CD8-positive, alpha-beta memory T cell (primary cell): Measurements from ENCODE around the gene UBASH3B. TPM values are rescaled to one million over a fixed set of nuclear protein-coding genes. Genes with fewer than 3 reads are reported as not detected.

Source experiments
- CTCF ChIA-PET: fragments of 350-600 bp; sonication (Branson Sonifier 250); formaldehyde crosslinking; loops from one replicate; lab custom pipeline; 2021; ENCODE audit warnings: antibody characterized with exemption; lab: Charles Lee
- POLR2A ChIA-PET: fragments of 350-600 bp; sonication (Branson Sonifier 250); formaldehyde crosslinking; loops from one replicate; lab custom pipeline; 2021; ENCODE audit warnings: antibody characterized with exemption; lab: Charles Lee
- DNase-seq, 5 donors: peaks; one replicate each; pipeline versions ENCODE4 v3.0.0 to v3.0.0-alpha.2; 2020 to 2022; ENCODE audit warnings: mixed read lengths in 1 of 5
- H3K27ac ChIP-seq: one replicate; pipeline ENCODE4 v1.7.0; 2013; ENCODE audit warnings: low read depth, mild to moderate bottlenecking, low read length, moderate library complexity
- H3K27me3 ChIP-seq: 2 replicates; pipeline ENCODE4 v1.7.0; 2013; ENCODE audit warnings: low read length, mild to moderate bottlenecking; ENCODE audit not compliant: insufficient read depth, poor library complexity, severe bottlenecking
- H3K36me3 ChIP-seq: 2 replicates; pipeline ENCODE4 v1.7.0; 2013; ENCODE audit warnings: mild to moderate bottlenecking, low read length, moderate library complexity; ENCODE audit not compliant: insufficient read depth
- H3K4me1 ChIP-seq: 2 replicates; pipeline ENCODE4 v1.7.0; 2013; ENCODE audit warnings: mild to moderate bottlenecking, low read length, moderate library complexity; ENCODE audit not compliant: insufficient read depth
- H3K4me3 ChIP-seq: 2 replicates; pipeline ENCODE4 v1.7.0; 2013; ENCODE audit warnings: mild to moderate bottlenecking, low read length
- H3K9me3 ChIP-seq: 2 replicates; pipeline ENCODE4 v1.7.0; 2013; ENCODE audit warnings: mild to moderate bottlenecking, low read length
- H3K27ac Mint-ChIP-seq, 8 donors: one replicate each; pipeline ENCODE4 v1.8.0; 2020 to 2021; ENCODE audit warnings: mixed read lengths in 8 of 8, mild to moderate bottlenecking in 6 of 8, inconsistent platforms in 3 of 8, moderate library complexity in 3 of 8
- H3K27me3 Mint-ChIP-seq, 2 donors: one replicate each; pipeline ENCODE4 v1.8.0; 2020 to 2021; ENCODE audit warnings: mixed read lengths in 2 of 2, mild to moderate bottlenecking in 1 of 2, moderate library complexity in 1 of 2
- H3K36me3 Mint-ChIP-seq, 3 donors: one replicate each; pipeline ENCODE4 v1.8.0; 2020 to 2021; ENCODE audit warnings: mixed read lengths in 3 of 3, inconsistent platforms in 1 of 3, mild to moderate bottlenecking in 1 of 3
- H3K4me1 Mint-ChIP-seq, 3 donors: one replicate each; pipeline ENCODE4 v1.8.0; 2020 to 2021; ENCODE audit warnings: mixed read lengths in 3 of 3, inconsistent platforms in 1 of 3, mild to moderate bottlenecking in 1 of 3
- H3K4me3 Mint-ChIP-seq, 7 donors: one replicate each; pipeline ENCODE4 v1.8.0; 2020 to 2021; ENCODE audit warnings: mixed read lengths in 7 of 7, mild to moderate bottlenecking in 6 of 7, moderate library complexity in 4 of 7, inconsistent platforms in 2 of 7
- H3K9me3 Mint-ChIP-seq, 5 donors: one replicate each; pipeline ENCODE4 v1.8.0; 2020 to 2022; ENCODE audit warnings: mixed read lengths in 5 of 5, mild to moderate bottlenecking in 3 of 5, moderate library complexity in 2 of 5, inconsistent platforms in 1 of 5
- polyA plus RNA-seq: library from polyadenylated mRNA; unstranded; fragments of 300-500 nt; fragmentation: Illumina TruSeq; gene quantifications from one replicate; pipeline ENCODE4 v1.2.3, GENCODE V29; 2021
- total RNA-seq, 2 experiments: library from RNA; stranded (reverse); gene quantifications; one replicate each; pipeline ENCODE4 v1.2.3, GENCODE V29; 2021

Gene UBASH3B
- total and polyA plus RNA-seq, 3 experiments from 2014 or later: 12.0 to 36.4 (median 34.6) TPM

DNA sequence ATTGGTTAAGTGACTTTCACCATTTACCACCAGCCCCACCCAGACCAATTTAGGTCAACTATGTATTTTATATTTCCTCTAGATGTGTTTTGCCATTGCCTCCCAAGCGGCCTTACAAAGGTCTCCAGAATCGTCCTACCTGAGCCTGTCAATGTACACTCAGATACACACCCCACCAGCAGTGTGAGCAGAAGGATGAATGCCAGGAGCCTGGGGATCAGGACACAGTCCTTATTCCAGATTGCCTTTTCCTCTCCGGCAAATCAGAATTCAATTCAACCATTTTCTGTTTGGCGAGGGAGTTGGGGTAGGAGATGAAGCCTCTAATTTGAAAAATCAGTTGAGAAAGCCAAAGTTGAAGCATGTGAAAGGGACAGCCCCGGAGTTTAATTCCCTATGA is 147.4 kb downstream of the UBASH3B start:
- Histone ChIP-seq H3K27ac (no peak overlapping the region), H3K4me3 (no peak overlapping the region), H3K9me3 (no peaks in the 10 kb centered on the region), H3K36me3 (peaks cover 27% of the 10 kb centered on the region), H3K4me1 (peaks cover 1% of the 10 kb centered on the region), H3K27me3 (no peaks in the 10 kb centered on the region)
- H3K36me3 Mint-ChIP-seq: peaks cover 0 to 78% (median 24%) of the 10 kb centered on the region in 3 donors
- no peak for DNase-seq
- POLR2A ChIA-PET: no interaction called here
- H3K27me3 Mint-ChIP-seq: no peaks in the 10 kb centered on the region
- H3K27ac Mint-ChIP-seq: peak overlapping the region in 6 of 8 donors; percentile 17 to 79 (median 55)
- peak overlapping the region in 5 of 7 donors; percentile 29 to 64 (median 39) for H3K4me3 Mint-ChIP-seq
- H3K4me1 Mint-ChIP-seq: peaks cover 9 to 27% (median 23%) of the 10 kb centered on the region in 3 donors
- no peaks in the 10 kb centered on the region for H3K9me3 Mint-ChIP-seq
- CTCF ChIA-PET: interaction anchor here (0.9 kb wide), 1 partner anchor 18 kb away, joined by 3 read pairs; no protein-coding TSS in a partner anchor

GRCh38 chr11:122803306-122803705 is 147.8 kb downstream of the UBASH3B start:
- CTCF ChIA-PET: interaction anchor here (0.9 to 2.8 kb wide), 2 partner anchors 18 to 50 kb away, joined by 3 to 9 read pairs; no protein-coding TSS in a partner anchor
- POLR2A ChIA-PET: no interaction called here
- H3K4me3 Mint-ChIP-seq: peak overlapping the region in 3 of 7 donors; percentile 39 to 71 (median 64)
- peak overlapping the region in 6 of 8 donors; percentile 17 to 85 (median 58) for H3K27ac Mint-ChIP-seq
- no peak for DNase-seq
- peaks cover 13 to 32% (median 27%) of the 10 kb centered on the region in 3 donors for H3K4me1 Mint-ChIP-seq
- Histone ChIP-seq H3K9me3 (no peaks in the 10 kb centered on the region), H3K27ac (no peak overlapping the region), H3K4me1 (peaks cover 6% of the 10 kb centered on the region), H3K27me3 (no peaks in the 10 kb centered on the region), H3K4me3 (no peak overlapping the region), H3K36me3 (peaks cover 27% of the 10 kb centered on the region)
- no peaks in the 10 kb centered on the region for H3K9me3 Mint-ChIP-seq
- H3K27me3 Mint-ChIP-seq: no peaks in the 10 kb centered on the region
- peaks cover 0 to 80% (median 25%) of the 10 kb centered on the region in 3 donors for H3K36me3 Mint-ChIP-seq

GRCh38 chr11:122803716-122804115 is 148.2 kb downstream of the UBASH3B start:
- H3K4me3 ChIP-seq: no peak overlapping the region
- ChIA-PET POLR2A (no interaction called here), CTCF (interaction anchor here (0.9 to 2.8 kb wide), 3 partner anchors 17 to 217 kb away, joined by 3 to 9 read pairs (median 4); no protein-coding TSS in a partner anchor)
- no peaks in the 10 kb centered on the region for H3K27me3 ChIP-seq
- H3K4me3 Mint-ChIP-seq: peak overlapping the region in 2 of 7 donors; percentile 64 to 71
- peaks cover 10% of the 10 kb centered on the region for H3K4me1 ChIP-seq
- H3K4me1 Mint-ChIP-seq: peaks cover 18 to 36% (median 31%) of the 10 kb centered on the region in 3 donors
- H3K36me3 Mint-ChIP-seq: peaks cover 0 to 83% (median 26%) of the 10 kb centered on the region in 3 donors
- H3K27ac ChIP-seq: no peak overlapping the region
- no peaks in the 10 kb centered on the region for H3K9me3 ChIP-seq
- peaks cover 27% of the 10 kb centered on the region for H3K36me3 ChIP-seq
- no peaks in the 10 kb centered on the region for H3K27me3 Mint-ChIP-seq
- no peak for DNase-seq
- no peaks in the 10 kb centered on the region for H3K9me3 Mint-ChIP-seq
- peak overlapping the region in 5 of 8 donors; percentile 17 to 85 (median 55) for H3K27ac Mint-ChIP-seq

DNA sequence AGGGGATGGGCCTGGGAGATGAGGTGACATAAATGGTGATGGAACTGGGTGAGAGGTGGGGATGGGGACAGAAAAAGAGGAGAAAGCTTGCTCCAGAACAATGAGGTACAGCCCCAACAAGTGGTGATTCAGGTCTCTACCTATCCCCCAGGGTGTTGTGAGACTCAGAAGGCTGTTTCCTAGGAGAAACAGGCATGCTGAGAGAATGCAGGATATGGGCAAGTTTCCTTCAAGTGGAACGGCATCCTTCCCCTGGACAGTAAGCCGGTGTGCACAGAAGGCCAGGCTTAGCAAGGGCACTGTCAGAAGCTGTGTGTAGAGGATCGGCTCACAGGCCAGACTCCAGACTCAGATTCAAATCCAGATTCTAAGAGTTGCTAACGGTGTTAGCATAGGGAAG is 148.6 kb downstream of the UBASH3B start:
- Histone ChIP-seq H3K36me3 (peaks cover 27% of the 10 kb centered on the region), H3K9me3 (no peaks in the 10 kb centered on the region), H3K4me1 (peaks cover 11% of the 10 kb centered on the region), H3K27me3 (no peaks in the 10 kb centered on the region), H3K27ac (no peak overlapping the region), H3K4me3 (no peak overlapping the region)
- Mint-ChIP-seq H3K27ac (peak overlapping the region in 4 of 8 donors; percentile 3 to 48 (median 30)), H3K36me3 (peaks cover 0 to 79% (median 24%) of the 10 kb centered on the region in 3 donors), H3K4me1 (peaks cover 18 to 37% (median 32%) of the 10 kb centered on the region in 3 donors), H3K27me3 (no peaks in the 10 kb centered on the region), H3K9me3 (no peaks in the 10 kb centered on the region), H3K4me3 (no peak overlapping the region)
- no peak for DNase-seq
- POLR2A ChIA-PET: no interaction called here
- CTCF ChIA-PET: interaction anchor here (1.0 to 2.8 kb wide), 2 partner anchors 49 to 217 kb away, joined by 4 to 9 read pairs; no protein-coding TSS in a partner anchor

DNA sequence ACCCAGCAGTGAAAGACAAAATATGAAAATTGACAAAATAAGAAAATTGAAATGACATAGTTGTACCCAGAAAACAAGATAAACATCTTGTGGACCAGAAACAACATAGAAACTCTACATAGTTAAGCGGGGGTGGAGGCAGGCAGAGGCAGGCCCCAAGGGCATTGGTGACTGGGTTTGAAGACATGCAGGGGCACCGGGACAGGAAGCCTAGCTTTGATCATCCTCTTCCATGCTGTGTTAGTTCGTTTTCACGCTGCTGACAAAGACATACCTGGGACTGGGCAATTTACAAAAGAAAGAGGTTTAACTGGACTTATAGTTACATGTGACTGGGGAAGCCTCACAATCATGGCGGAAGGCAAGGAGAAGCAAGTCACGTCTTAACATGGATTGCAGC is 149.3 kb downstream of the UBASH3B start:
- Mint-ChIP-seq H3K27ac (peak overlapping the region in 5 of 8 donors; percentile 2 to 58 (median 30)), H3K4me3 (no peak overlapping the region), H3K4me1 (peaks cover 21 to 37% (median 35%) of the 10 kb centered on the region in 3 donors), H3K9me3 (no peaks in the 10 kb centered on the region), H3K36me3 (peaks cover 0 to 79% (median 27%) of the 10 kb centered on the region in 3 donors), H3K27me3 (no peaks in the 10 kb centered on the region)
- H3K4me3 ChIP-seq: no peak overlapping the region
- H3K27ac ChIP-seq: no peak overlapping the region
- H3K36me3 ChIP-seq: peaks cover 28% of the 10 kb centered on the region
- no peak for DNase-seq
- H3K9me3 ChIP-seq: no peaks in the 10 kb centered on the region
- peaks cover 11% of the 10 kb centered on the region for H3K4me1 ChIP-seq
- H3K27me3 ChIP-seq: no peaks in the 10 kb centered on the region
- CTCF ChIA-PET: interaction anchor here (1.0 to 2.8 kb wide), 2 partner anchors 49 to 216 kb away, joined by 4 to 9 read pairs; no protein-coding TSS in a partner anchor
- POLR2A ChIA-PET: no interaction called here

- CTCF ChIA-PET: interaction anchor here (1.0 to 4.1 kb wide), 11 partner anchors 11 to 246 kb away, joined by 3 to 22 read pairs (median 4); no protein-coding TSS in a partner anchor
- Histone ChIP-seq H3K4me3 (no peak overlapping the region), H3K36me3 (peaks cover 15% of the 10 kb centered on the region), H3K9me3 (no peaks in the 10 kb centered on the region), H3K27me3 (no peaks in the 10 kb centered on the region), H3K27ac (no peak overlapping the region), H3K4me1 (peaks cover 19% of the 10 kb centered on the region)
- H3K27ac Mint-ChIP-seq: peak overlapping the region in 6 of 8 donors; percentile 5 to 82 (median 62)
- no peak for DNase-seq
- H3K4me1 Mint-ChIP-seq: peaks cover 29 to 43% (median 42%) of the 10 kb centered on the region in 3 donors
- POLR2A ChIA-PET: interaction anchor here (0.6 kb wide), 1 partner anchor 98 kb away, joined by 3 read pairs; no protein-coding TSS in a partner anchor
- H3K9me3 Mint-ChIP-seq: no peaks in the 10 kb centered on the region
- H3K4me3 Mint-ChIP-seq: peak overlapping the region in 1 of 7 donors; percentile 16
- peaks cover 5 to 73% (median 19%) of the 10 kb centered on the region in 3 donors for H3K36me3 Mint-ChIP-seq
- H3K27me3 Mint-ChIP-seq: no peaks in the 10 kb centered on the region
These were observed 152.4 kb downstream of the UBASH3B start for GRCh38 chr11:122807731-122808477.

DNA sequence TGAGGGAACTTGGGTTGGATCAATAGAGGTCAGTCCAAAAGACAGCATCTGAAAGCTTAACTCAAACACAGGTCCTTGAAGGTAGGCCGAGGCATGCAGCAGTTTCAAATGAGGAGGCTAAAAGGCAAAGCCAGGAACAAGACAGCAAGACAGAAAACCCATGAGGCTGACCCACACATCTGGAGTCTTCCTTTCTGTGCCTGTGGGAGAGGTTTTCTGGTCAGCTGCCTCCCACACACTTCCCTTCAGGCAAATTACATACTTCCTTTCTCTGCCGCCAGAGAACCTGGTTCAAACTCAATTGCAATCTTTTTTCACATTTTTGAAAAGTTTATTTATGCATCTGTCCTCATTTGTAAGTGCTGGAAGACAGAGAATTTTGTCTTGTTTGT is 153.0 kb downstream of the UBASH3B start:
- Mint-ChIP-seq H3K27ac (peak overlapping the region in 7 of 8 donors; percentile 5 to 82 (median 70)), H3K36me3 (peaks cover 5 to 67% (median 21%) of the 10 kb centered on the region in 3 donors), H3K4me1 (peaks cover 28 to 43% (median 40%) of the 10 kb centered on the region in 3 donors), H3K27me3 (no peaks in the 10 kb centered on the region), H3K4me3 (peak overlapping the region in 3 of 7 donors; percentile 16 to 38 (median 37)), H3K9me3 (no peaks in the 10 kb centered on the region)
- Histone ChIP-seq H3K4me1 (peaks cover 19% of the 10 kb centered on the region), H3K27me3 (no peaks in the 10 kb centered on the region), H3K9me3 (no peaks in the 10 kb centered on the region), H3K4me3 (no peak overlapping the region), H3K36me3 (peaks cover 12% of the 10 kb centered on the region), H3K27ac (no peak overlapping the region)
- no peak for DNase-seq
- CTCF ChIA-PET: interaction anchor here (1.0 to 4.1 kb wide), 11 partner anchors 12 to 245 kb away, joined by 3 to 22 read pairs (median 4); no protein-coding TSS in a partner anchor
- POLR2A ChIA-PET: interaction anchor here (0.6 kb wide), 1 partner anchor 98 kb away, joined by 3 read pairs; no protein-coding TSS in a partner anchor
